Measurements from ENCODE around the gene ZFP90.
"Not testable (repeated sequence)": the region's sequence is repeated elsewhere in the genome, so short reads cannot be mapped to it uniquely, and the experiment has no call there.

ZFP90 gene

DNA sequence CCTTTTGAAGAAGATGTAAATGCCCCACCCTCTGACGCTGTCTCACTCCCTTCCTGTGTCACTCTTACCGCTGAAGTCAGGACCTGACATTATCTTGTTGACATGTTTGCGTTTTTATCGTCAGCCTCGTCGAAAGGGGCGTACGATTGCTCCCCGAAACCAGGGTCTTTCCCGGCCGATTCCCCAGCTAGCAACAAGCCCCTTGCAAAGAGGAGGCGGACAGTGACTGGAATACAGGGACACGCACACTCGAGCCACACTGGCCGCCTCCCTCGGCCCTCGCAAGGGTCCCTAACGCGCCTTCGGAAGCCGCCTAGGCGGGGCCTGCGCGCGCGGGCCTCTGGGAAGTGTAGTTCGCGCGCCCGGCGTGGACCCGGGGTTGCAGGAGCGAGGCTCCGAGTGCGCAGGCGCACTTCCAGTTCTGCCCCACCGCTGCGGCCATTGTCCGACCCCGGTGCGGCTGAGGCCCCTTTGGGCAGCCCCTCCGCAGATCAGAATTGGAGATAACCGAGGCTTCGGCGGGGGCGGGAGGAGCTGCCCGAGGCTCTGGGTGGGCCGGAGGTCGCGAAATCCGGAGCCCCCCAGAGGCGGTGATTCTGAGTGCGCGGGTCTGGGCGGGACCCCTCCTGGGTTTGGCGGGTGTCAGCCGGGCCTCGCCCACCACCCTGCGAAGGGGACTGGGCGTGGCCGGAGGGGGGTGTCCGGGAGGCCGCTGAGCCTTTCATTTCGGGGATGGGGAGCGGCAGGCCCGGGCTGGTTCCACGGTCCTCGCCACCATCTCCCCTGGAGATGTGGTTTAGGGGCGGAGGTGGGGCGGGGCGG lies at the start of gene ZFP90:
ZFP90 (plus strand) TSS at position 412 of the 822 bp plus-strand sequence. CDS start 502 bp downstream, outside the sequence.
- peak; percentile 77 for DNase-seq

DNA sequence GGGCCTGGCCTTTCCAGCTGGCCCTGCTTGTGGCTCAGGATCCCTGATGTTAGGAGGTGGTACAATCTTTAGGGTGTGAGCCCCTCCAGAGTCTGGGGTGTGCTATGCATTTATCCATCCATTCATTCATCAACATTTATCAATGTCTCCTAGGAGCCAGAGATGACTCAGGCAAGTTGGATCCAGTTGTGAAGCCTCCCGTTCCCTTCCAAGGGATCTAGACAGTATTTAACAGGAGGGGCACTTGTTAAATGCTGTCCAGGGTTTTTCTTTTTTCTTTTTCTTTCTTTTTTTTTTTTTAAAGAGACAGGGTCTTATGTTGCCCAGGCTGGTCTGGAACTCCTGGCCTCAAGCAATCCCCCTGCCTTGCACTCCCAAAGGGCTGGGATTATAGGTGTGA lies 48.7 kb upstream of the ZFP90 start:
- no peak for DNase-seq

DNA sequence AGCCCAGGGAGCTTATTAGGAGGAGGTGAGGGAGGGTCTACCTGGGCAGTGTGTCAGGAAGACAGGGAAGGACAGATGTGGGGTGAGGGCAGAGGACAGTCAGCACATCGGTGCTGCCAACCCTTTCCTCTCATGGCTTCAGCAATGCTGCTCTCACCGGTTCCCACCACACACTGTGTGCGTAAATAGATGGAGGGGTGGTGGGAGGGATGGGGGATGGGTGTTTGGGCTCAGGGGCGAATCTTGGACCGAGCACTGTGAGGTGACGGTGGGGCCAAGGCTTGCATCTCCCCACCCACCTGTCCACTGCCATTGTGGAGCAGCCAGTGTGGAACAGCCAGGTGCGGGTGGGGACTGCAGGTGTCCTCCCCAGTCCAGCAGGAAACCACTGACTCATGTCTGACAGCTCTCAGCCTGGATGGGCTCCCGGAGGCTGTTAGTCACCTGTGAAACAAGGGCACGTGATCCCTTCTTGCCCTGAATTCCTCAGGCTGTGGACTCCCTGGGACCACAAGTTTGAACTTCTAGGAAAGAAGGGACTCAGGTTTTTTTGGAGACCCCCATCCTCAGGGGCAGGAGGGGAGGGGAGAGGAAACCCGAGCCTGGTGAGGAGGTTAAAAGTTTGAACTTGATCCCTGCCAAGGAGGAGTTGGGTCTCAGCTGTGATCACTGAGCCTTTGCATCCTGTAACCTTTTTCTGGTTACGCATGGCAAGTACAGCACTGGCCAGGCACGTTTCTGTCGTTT lies 48.1 kb upstream of the ZFP90 start:
- no peak for DNase-seq

DNA sequence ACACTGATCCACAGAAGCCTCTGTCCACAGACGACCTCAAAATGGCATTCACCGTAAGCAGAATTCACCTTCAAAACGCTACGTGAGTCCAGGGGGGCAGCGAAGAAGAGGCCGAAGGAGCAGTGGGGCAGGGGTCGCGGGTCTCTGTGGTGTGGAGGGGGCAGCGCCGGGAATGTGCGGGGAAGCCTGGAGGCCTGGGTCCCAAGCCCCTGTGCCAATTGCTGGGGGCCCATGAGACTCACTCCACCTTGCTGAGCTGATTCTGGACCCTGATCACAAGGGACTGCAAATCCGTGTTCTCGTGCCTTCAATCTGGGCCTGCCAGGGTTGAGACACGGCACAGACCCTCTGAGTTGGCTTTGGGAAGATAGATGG lies 47.5 kb upstream of the ZFP90 start:
- DNase-seq: no peak

DNA sequence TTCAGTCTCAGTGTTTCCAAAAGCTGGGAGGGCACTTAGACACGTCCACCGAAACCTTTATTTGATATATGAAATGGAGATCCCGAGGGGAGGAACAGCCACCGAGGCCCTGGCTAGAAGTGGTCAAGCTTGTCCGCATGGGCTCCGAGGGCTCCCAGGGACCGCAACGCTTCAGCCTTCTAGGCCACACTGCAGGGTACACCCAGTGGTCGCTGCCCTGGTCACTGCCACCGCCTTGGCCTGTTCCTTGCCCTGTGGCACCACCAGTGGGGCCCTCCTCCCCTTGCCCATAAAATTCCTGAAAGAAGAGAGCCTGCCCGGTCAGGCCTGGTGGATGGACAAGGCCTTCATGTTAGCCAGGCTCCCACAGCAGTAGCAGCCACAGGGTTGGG lies 46.9 kb upstream of the ZFP90 start:
- DNase-seq: no peak

DNA sequence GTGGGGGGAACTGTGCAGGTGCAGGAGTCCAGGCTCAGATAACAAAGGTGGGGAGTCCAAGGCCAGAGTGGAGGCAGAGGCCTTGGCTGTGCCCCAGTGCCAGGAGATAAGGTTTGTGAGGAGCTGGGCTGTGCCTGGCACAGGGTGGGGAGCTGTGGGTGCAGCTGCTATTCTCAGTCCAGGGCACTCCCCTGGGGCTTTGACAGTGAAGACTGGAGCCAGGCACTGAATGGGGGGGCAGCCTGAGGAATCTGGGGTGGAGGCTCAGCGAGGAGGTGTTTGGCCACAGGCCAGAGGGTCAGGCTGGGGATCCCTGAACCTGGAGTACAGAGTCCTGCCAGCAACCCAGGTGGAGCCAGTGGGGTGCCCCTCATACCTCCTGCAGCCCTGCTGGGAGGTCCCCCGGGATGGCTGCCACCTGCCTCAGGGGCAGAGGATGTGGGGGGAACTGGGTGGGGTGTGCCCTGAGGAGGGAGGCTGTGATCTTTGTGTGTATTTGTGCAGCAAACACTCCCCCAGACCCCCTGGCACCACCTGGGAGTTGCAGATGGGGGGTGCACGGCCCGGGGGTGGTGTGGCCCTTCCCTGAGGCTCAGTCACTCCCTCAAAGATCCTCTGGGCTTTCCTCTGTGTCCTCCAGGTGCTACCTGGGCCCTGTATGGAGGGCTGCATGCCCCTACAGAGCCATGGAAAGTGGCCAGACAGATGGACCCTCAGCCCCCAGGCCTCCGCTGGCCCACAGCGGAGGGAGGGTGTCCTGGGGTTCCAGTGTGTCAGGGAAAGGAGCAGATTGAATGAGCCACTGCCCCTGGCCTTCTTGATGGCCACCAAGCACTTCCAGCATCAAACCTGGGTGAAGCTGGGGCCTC lies 46.3 kb upstream of the ZFP90 start:
- no peak for DNase-seq

DNA sequence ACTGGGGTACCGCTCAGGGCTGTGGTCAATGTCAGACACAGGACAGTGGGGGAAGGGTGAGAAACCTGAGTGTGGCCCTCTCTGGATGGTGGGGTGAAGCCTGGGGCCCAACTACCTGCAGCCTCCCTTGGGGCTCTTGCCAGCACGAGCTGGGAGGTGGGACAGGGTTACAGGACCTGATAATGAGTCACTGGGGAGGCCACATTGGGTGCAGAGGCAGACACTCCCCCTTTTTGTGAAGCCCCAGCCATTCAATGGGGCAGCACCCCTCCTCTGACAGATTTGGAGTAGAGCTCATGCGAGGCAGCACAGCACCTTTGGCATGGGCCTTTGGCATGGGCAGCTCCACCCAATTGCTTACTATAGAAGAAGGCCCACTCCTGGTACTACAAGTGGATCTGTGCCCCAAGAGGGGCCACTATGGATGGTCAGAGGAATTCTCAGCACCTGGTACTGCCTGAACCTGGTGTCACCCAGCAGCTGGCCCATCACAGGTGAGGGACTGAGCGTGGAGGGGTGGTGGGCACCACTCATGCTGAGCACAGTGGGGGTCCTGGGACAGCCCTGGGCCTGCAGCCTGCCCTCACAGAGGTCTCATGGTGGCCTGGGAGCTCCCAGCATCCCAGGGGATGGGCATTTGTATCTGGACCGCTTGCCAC lies 45.5 kb upstream of the ZFP90 start:
- DNase-seq: no peak

DNA sequence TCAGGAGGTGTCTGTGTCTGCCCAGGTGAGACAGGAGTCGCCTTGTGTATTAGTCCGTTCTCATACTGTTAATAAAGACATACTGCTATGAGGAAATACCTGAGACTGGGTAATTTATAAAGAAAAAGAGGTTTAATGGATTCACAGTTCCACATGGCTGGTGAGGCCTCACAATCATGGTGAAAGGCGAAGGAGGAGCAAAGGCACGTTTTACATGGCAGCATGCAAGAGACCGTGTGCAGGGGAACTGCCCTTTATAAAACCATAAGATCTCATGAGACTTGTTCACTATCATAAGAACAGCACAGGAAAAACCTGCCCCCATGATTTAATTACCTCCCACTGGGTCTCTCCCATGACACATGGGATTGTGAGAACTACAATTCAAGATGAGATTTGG lies 44.8 kb upstream of the ZFP90 start:
- not testable (repeated sequence) for DNase-seq

DNA sequence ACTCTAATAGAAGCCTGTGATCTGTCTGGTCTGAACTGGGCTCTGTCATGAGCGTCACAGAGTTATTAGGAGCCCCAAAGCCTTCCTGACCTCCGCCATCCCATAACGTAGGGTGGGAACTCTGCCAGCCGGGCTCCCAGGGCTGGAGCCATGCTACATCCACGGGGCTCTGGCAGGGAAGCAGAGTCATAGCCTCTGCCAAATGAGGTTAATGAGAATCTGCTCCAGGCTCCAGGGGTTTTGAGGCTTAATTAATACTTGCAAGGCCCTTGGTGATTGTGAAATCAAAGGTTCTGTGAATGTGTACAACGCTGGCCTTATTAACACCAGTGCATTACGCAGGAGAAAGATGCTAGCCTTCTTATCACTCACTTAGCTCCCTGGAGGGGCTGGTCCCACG lies 42.4 kb upstream of the ZFP90 start:
- DNase-seq: no peak

DNA sequence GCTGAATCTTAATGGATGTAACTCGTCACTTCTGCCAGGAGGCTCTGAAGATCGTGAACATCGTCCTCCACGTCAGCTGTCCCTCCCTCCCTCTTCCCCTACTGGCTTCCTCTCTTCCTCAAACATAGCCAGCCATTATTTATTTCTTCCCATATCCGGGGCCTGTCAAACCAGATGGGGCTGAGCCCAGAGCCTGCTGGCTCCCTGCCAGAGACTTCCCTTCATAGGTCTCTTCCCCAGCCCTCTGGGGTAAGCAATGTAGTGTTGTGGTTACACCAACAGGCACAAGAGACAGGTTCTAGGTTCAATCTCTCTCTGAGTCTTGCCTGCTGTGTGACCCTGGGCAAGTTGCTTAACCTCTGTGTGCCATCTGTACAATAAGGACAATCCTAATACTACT lies 40.1 kb upstream of the ZFP90 start:
- DNase-seq: no peak

DNA sequence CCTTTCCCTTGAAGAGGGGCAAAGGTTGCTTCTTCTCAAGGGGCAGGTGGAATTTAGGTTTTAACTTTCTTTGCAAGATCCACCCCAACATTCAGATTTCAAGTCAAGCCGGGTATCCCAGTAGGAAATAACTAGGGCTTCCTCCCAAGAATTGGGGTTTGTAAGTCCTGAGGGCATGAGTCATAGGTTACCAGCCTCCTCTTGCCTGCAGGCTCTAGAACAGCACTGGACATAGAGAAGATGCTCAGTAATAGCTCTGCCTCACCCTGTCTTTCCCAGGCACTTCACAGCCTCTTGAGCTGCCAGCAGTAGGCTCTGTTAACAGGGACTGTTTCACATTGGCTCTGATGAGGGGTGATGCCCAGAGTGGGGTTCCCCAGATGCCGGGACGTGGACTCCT lies 35.8 kb upstream of the ZFP90 start:
- no peak for DNase-seq

DNA sequence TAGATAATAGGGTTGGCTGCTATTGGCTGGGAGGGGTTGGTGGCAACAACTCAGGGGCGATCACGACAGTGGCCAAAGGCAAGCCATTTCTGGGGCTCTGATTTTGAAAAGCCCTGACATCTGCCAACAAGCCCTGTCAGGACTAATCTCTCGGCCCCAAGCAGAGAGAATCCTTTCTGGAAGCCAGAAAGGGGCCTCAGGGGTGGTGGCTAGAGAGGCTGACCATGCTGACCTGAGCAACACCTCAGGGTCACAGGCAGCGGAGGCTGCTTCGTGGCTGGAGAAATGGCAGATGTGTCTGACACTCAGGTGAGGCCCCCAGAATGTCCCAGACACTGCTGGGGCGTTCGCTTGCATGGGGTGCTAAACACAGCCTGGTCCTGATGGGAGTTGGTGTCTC lies 35.0 kb upstream of the ZFP90 start:
- DNase-seq: no peak

DNA sequence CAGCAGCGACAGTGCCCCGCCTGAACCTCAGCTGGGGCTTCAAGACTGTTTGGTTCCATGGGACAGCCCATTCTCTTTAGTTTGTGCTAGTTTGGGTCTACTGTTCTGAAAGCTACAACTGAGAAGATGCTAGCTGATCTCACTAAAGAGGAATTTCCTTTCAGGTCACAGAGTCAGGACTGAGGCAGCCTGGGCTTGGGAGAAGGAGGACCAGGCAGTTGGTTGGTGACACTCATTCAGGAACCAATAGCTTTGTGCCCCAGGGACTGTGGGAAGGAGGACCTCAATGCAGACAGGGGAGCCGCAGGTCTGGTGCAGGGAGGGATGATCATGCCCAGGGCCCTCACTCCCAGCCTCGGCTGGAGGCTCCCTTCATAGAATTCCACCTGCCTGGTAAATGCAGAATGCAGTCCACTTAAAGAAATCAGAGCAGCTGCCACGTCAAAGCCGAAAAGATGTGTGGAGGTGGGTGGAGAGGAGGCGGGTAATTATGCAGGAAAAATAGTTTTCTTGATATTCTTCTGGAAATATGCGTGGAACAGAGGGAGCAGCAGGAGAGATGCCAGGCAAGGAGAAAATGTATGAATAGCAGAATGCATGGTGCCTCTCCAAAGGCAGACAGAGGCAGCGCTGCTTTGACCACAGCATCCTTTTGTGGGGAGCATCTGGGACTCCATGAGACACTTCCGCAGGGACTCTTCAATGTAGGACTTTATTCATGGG lies 32.6 kb upstream of the ZFP90 start:
- no peak for DNase-seq

DNA sequence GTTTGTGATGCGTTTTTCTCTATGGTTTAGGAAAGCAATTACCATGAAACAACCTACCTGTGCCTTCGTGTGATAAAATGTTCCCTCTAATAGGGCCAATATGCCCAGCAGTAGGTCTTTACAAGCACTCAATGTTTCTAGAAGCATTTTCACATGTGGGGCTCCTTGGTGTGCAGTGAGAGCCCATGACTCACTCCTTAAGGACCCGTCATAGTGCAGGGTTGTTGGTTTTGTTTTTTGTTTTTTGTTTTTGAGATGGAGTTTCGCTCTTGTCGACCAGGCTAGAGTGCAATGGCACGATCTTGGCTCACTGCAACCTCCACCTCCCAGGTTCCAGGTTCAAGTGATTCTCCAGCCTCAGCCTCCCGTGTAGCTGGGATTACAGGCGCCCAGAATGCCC lies 31.1 kb upstream of the ZFP90 start:
- DNase-seq: no peak

DNA sequence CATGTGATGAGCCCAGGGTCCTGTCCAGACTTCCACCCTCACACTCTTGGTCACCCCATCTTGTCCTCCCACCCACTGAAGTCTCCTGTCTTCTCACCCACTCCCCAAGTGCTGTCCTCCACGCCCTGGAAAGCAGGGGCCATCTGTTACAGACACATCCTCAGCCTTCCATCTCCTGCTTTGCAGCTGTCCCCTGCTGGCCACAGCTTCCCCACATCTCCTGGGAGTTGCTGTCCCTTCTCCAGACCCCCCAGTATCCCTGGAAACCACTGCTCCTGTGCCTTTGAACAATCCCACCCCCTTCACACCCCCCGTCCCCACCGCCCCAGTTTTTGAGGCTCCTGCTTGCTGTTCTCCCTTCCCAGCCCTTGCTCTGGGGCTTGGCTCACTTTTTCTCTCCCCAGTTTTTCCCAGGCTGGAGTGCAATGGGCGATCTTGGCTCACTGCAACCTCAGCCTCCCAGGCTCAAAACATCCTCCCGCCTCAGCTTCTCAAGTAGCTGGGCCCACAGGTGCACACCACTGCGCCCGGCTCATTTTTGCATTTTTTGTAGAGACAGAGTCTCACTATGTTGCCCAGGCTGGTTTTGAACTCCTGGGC lies 30.4 kb upstream of the ZFP90 start:
- DNase-seq: no peak

DNA sequence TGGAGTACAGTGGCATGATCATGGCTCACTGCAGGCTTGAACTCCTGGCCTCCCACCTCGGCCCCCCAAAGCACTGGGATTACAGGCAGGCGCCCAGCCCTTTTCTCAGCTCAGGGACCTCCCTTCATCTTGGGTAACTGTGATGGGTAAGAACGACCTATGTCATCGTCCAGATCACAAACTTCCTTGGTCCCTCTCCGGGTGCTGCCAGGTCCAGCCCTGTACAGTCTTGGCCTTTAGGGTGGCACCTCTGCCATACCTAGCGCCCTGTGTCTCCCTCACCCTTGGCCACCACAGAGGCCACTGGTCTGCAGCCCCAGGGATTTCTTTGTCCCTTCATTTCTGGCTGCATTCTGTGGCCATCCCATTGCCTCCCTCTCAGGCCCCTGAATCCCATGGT lies 29.7 kb upstream of the ZFP90 start:
- DNase-seq: no peak

DNA sequence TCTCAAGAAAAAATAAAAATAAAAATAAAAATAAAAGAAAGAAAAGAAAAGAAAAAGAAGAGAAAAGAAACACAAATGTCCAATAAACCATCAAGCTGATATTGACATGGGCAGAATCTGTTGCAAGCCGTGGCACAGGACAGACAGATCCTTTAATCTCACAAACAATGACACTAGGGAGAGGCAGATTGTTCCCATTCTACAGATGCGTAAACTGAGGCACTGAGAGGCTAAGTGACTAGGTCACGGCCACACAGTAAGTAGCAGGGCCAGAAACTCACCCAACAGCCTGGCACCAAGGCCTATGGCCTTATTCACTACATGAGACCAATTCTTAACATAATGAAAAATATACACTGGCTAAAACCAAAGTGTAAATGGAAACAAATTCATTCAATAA lies 28.3 kb upstream of the ZFP90 start:
- no peak for DNase-seq

DNA sequence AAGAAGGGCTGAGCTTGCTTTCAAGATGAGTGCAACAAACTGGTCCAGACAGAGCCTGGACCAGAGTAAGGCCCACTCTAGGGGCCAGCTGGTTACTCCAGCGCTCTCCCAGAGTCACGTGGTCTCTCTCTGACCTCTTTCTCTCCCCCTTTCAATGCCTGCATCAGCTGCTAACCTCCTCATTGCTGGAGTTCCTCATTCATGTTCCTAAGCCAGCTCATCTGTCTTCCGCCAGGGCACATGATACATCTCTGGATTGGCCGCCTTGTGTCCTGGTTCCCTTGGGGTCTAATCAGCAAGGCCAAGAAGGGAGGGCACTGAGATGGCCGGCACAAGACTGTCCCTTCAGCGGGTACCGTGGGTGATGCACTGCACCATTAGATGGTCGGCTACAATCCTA lies 26.9 kb upstream of the ZFP90 start:
- DNase-seq: no peak

DNA sequence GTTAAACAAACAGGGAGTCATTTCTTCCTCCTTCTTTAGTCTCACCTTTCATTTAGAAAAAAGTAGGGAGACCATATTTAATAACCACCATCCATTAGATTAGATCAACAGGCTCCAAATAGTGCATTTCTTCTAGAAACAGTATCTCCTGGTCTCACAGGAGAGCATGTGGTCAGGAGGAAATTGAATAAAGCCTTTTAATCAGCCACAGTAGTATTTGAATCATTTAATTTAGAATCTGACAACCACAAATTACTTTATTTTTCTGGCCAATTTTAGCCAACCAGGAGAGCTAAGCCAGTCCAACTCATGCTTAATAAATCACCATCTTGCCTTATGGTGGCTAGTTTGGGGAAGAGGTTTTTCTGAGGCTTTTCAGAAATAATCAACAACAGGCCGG lies 26.3 kb upstream of the ZFP90 start:
- no peak for DNase-seq

DNA sequence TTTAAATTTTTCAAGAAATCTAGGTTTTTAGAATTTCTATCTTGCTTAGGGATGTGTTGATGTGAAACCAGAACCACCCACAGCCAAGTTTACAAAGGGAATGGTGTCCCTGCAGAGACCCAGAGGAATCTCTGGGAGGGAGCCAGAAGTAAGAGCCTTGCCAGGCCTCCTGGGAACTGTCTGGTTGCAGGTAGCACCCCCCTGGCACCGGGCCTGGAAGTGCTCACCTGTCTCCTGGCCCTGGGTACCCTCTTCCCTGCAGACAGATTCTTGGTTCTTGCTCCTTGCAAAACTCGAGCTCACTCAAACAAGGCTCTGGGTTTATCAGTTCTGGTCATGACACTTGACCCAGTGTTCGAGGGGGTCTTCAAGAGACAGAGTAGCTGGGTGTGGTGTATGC lies 24.6 kb upstream of the ZFP90 start:
- DNase-seq: no peak

DNA sequence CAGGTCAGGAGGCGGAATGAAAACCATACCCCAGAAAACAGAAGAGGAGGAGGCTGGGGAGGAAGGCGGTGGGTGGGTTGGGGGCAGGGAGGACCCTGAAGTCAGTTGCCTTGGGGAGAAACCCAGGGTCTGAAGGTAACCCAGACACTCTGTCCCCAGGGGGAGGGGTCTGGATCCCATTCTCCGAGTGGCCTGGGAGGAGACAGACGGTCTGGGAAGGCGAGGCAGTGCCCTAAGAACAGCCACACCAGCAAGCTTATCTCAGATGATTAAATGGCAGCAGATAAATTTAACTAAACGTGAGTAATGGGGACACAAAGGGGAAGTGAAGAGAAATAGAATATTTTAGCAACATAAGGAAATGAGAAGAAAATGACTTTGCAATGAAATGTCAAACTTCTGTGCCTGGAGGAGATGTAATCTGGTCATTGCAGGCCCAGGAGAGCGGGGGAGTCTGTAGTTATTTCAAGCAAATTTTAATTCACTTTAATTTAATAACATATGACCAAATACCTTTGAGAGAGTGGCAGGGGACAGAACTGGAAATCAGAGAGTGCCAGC lies 21.4 kb upstream of the ZFP90 start:
- no peak for DNase-seq
